ENCODE measurements around the gene GOLGA6L2. TPM values are rescaled to one million over a fixed set of nuclear protein-coding genes. Genes with fewer than 3 reads are reported as not detected.

GOLGA6L2 gene, protein sequence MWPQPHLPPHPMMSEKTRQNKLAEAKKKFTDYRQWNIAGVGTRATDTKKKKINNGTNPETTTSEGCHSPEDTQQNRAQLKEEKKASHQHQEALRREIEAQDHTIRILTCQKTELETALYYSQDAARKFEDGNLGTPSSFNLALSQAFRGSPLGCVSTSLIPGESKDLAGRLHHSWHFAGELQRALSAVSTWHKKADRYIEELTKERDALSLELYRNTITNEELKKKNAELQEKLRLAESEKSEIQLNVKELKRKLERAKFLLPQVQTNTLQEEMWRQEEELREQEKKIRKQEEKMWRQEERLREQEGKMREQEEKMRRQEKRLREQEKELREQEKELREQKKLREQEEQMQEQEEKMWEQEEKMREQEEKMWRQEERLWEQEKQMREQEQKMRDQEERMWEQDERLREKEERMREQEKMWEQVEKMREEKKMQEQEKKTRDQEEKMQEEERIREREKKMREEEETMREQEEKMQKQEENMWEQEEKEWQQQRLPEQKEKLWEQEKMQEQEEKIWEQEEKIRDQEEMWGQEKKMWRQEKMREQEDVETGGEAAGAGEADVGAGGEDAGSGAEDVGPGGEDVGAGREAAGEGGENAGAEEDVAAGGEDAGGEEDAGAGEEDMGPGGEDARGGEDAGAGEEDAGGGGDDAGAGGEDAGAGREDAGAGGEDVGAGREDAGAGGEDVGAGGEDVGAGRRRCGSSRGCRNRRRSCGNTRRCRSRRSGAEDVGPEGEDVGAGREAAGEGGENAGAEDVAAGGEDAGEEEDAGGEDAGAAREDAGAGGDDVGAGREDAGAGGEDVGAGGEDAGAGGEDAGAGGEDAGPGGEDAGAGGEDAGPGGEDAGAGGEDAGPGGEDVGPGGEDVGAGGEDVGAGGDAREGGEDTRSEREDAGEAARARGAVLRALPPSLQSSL
- total RNA-seq = not detected

DNA sequence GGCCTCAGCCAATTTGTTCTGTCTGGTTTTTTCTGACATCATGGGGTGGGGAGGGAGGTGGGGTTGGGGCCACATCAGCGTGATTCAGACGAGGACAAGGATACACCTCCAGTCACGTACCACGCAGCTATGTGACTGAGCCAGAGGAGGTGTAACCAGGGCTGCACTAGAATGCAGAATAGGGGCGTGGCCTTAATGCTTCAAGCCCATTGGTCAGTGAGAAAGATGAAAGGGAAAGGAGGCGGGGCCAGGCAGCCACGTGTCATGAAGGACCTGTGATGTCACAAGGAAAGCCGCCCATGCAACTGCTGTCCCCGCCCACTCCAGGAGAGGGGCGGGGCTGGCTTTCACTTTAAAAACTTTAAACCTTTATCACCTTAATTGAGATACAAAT is at the start of gene GOLGA6L2:
GOLGA6L2 (minus strand) TSS at position 137 of the 394 bp plus-strand sequence; CDS start at position 75, 62 bp downstream.
- no peak within 1 kb of the TSS for H3K4me3 Mint-ChIP-seq
- H3K36me3 Mint-ChIP-seq (ENCODE audit: low read depth) = no peaks in the 10 kb centered on the region
- no peak within 1 kb of the TSS for H3K27ac Mint-ChIP-seq
- POLR2A ChIA-PET = no interaction called here
- no peaks in the 10 kb centered on the region for H3K27me3 Mint-ChIP-seq (ENCODE audit: low read depth)
- DNase-seq (no peak), ATAC-seq (no peak)
- H3K4me1 Mint-ChIP-seq (ENCODE audit: low read depth) = no peaks in the 10 kb centered on the region
- H3K9me3 Mint-ChIP-seq (ENCODE audit: insufficient read depth) = no peaks in the 10 kb centered on the region
- CTCF ChIA-PET = no interaction called here

- H3K36me3 Mint-ChIP-seq (ENCODE audit: low read depth) = no peaks in the 10 kb centered on the region
- DNase-seq (no peak), ATAC-seq (no peak)
- ChIA-PET CTCF (interaction anchor here (1.5 kb wide), 1 partner anchor 13 kb away, joined by 4 read pairs; no protein-coding TSS in a partner anchor), POLR2A (no interaction called here)
- H3K9me3 Mint-ChIP-seq (ENCODE audit: insufficient read depth) = no peaks in the 10 kb centered on the region
- H3K27ac Mint-ChIP-seq = no peak overlapping the region
- H3K27me3 Mint-ChIP-seq (ENCODE audit: low read depth) = no peaks in the 10 kb centered on the region
- H3K4me3 Mint-ChIP-seq = no peak overlapping the region
- H3K4me1 Mint-ChIP-seq (ENCODE audit: low read depth) = peaks cover 4% of the 10 kb centered on the region
Measured at GRCh38 chr15:23484870-23485269, 37.8 kb upstream of the GOLGA6L2 start.

GRCh38 chr15:23483821-23484299 is 36.8 kb upstream of the GOLGA6L2 start:
- H3K27me3 Mint-ChIP-seq (ENCODE audit: low read depth) = no peaks in the 10 kb centered on the region
- no peak overlapping the region for H3K4me3 Mint-ChIP-seq
- DNase-seq (no peak), ATAC-seq (no peak)
- no peaks in the 10 kb centered on the region for H3K36me3 Mint-ChIP-seq (ENCODE audit: low read depth)
- no peak overlapping the region for H3K27ac Mint-ChIP-seq
- ChIA-PET POLR2A (no interaction called here), CTCF (interaction anchor here (1.5 kb wide), 1 partner anchor 14 kb away, joined by 4 read pairs; no protein-coding TSS in a partner anchor)
- peaks cover 4% of the 10 kb centered on the region for H3K4me1 Mint-ChIP-seq (ENCODE audit: low read depth)
- H3K9me3 Mint-ChIP-seq (ENCODE audit: insufficient read depth) = no peaks in the 10 kb centered on the region

DNA sequence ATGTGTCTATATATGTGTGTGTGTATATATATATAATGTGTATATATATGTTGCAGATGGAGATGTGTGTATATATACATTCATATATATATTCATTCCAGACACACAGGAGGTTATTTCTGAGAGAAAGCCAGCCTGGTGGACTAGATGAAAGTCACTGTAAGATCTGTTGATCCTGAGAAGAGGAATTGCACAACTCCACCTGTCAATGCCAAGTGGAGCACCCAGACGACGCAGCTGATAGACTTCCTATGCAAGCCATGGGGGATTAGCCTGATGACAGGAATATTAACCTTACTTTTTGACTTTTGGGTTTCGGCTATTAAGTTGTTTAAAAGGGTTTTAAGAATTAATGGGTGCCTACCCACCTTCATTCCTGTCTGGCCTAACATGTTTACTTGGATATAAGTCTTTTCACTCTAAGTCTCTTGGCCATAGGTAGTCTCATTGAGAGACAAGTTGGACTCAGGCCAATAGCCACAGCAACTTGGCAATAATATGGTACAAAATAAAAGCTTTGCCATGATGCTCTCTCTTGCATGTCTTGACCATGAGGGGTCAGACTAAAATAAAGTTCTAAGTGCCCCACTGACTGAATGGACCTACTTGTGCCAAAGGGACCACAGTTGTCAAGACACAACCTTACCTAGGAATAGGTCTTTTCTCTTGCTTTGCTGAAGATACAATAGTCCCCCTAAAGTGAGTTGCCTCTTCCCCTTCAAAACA is 35.9 kb upstream of the GOLGA6L2 start:
- ATAC-seq = no peak
- POLR2A ChIA-PET = no interaction called here
- peaks cover 4% of the 10 kb centered on the region for H3K4me1 Mint-ChIP-seq (ENCODE audit: low read depth)
- H3K27me3 Mint-ChIP-seq (ENCODE audit: low read depth) = no peaks in the 10 kb centered on the region
- H3K9me3 Mint-ChIP-seq (ENCODE audit: insufficient read depth) = no peaks in the 10 kb centered on the region
- no peaks in the 10 kb centered on the region for H3K36me3 Mint-ChIP-seq (ENCODE audit: low read depth)
- no peak overlapping the region for H3K27ac Mint-ChIP-seq
- no peak overlapping the region for H3K4me3 Mint-ChIP-seq
- CTCF ChIA-PET = interaction anchor here (1.4 to 1.5 kb wide), 2 partner anchors 15 kb away, joined by 3 to 4 read pairs; no protein-coding TSS in a partner anchor
- no peak for DNase-seq

DNA sequence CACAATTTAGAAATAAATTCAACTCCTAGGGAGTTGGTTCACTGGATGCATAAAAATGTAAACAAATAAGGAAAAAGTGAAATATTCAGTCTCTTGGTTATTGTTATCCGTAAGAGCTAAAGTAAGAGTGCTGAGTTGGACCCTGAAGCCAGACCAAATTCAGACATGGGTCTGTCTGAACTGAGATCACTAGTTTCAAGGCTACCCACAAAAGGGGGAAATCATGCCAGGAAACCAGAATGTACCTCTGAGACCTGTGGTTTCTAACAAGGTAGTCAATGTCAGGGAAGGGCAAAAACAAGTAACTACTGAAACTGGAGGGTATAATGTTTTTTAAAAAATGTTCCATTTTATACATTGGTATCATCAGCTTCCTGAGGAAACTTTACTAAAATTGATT is 35.2 kb upstream of the GOLGA6L2 start:
- ChIA-PET POLR2A (no interaction called here), CTCF (interaction anchor here (1.4 kb wide), 1 partner anchor 16 kb away, joined by 3 read pairs; no protein-coding TSS in a partner anchor)
- Mint-ChIP-seq H3K4me3 (no peak overlapping the region), H3K9me3 (ENCODE audit: insufficient read depth) (no peaks in the 10 kb centered on the region), H3K27me3 (ENCODE audit: low read depth) (no peaks in the 10 kb centered on the region), H3K36me3 (ENCODE audit: low read depth) (no peaks in the 10 kb centered on the region), H3K4me1 (ENCODE audit: low read depth) (peaks cover 4% of the 10 kb centered on the region), H3K27ac (no peak overlapping the region)
- ATAC-seq (no peak), DNase-seq (no peak)

DNA sequence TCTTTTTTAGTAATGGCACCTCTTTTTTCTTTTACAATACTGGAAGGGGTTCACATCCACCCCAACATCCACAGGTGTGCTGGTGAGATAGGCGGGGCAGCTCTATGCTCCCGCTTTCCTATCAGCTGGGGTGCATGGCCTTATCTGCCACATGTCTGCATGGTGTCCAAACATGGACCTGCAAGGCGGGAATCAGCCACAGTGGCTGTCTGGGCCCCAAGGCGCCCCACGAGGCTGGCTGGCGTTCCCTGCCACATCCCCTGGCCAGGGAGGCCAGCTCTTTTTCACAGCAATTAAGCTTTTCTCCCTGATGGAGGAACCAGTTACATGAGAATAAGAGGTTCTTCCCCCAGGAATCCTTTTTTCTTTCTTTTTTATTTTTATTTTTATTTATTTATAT is 30.9 kb upstream of the GOLGA6L2 start:
- Mint-ChIP-seq H3K4me3 (no peak overlapping the region), H3K36me3 (ENCODE audit: low read depth) (no peaks in the 10 kb centered on the region), H3K27me3 (ENCODE audit: low read depth) (no peaks in the 10 kb centered on the region), H3K9me3 (ENCODE audit: insufficient read depth) (no peaks in the 10 kb centered on the region), H3K27ac (no peak overlapping the region), H3K4me1 (ENCODE audit: low read depth) (peaks cover 4% of the 10 kb centered on the region)
- DNase-seq = no peak
- ChIA-PET CTCF (no interaction called here), POLR2A (no interaction called here)
- ATAC-seq = no peak

DNA sequence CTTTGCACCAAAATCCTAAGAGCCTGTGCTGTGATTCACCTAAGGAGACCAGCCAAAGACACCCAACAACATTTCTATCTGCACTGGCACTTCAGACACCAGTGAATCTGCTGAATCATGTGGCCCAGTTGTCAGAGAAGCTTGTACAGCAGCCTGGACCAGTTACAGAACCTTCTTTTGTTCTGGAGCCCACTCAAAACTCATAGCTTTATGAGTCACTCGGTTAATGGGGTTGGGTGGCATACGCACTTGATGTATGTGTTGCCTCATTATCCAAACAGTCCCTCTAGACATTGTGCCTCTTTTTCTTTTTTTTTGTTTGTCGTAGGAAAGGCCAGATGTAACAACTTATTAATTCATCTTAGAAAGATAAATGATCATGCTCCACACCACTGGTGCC is 25.6 kb upstream of the GOLGA6L2 start:
- H3K9me3 Mint-ChIP-seq (ENCODE audit: insufficient read depth) = no peaks in the 10 kb centered on the region
- ATAC-seq (no peak), DNase-seq (no peak)
- no peak overlapping the region for H3K27ac Mint-ChIP-seq
- H3K4me1 Mint-ChIP-seq (ENCODE audit: low read depth) = no peaks in the 10 kb centered on the region
- no peak overlapping the region for H3K4me3 Mint-ChIP-seq
- no peaks in the 10 kb centered on the region for H3K27me3 Mint-ChIP-seq (ENCODE audit: low read depth)
- no peaks in the 10 kb centered on the region for H3K36me3 Mint-ChIP-seq (ENCODE audit: low read depth)
- CTCF ChIA-PET = no interaction called here
- POLR2A ChIA-PET = no interaction called here

DNA sequence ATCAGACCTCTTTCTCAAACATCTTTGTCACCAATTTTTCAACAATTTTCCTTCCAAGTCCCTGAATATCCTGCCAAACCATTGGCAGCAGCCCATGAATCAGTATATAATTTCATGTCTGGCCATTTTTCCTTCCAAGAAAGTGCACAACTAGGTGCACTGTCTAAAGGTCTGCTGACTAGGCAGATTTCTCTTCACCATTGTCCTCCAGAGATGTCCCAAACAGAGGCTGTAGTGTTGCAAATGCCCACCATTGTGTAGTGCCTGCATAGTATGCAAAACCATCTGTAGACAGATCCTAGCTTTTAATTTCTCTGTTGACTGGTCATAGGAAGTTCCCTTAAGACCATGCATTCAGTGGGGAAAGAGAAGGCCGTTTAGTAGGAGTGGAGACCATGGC is 25.0 kb upstream of the GOLGA6L2 start:
- Mint-ChIP-seq H3K27ac (no peak overlapping the region), H3K4me3 (no peak overlapping the region), H3K36me3 (ENCODE audit: low read depth) (no peaks in the 10 kb centered on the region), H3K9me3 (ENCODE audit: insufficient read depth) (no peaks in the 10 kb centered on the region), H3K4me1 (ENCODE audit: low read depth) (no peaks in the 10 kb centered on the region), H3K27me3 (ENCODE audit: low read depth) (no peaks in the 10 kb centered on the region)
- ChIA-PET CTCF (no interaction called here), POLR2A (no interaction called here)
- no peak for DNase-seq
- no peak for ATAC-seq

DNA sequence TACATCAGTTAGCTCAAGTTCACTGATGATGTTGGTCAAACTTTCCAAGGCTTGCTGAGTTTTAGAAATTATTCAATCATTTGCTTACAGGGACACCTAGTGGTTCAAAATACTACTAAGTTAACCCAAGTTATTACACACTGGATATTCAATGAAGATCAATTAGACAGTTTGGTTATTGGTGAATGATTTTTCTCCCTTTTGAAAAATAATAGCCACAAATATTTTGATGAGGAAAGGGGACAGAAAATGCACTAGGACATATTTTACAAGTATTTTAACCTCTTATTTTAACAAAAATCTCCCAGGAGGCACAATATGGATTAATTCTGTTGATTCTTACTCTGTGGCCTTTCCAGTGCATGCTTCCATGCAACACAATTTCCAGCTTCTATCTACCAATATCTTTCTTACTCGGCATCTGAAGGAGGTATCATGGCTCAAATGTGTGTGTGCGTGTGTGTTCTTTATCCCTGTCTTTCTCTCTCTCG is 20.1 kb upstream of the GOLGA6L2 start:
- no peak overlapping the region for H3K27ac Mint-ChIP-seq
- H3K27me3 Mint-ChIP-seq (ENCODE audit: low read depth) = no peaks in the 10 kb centered on the region
- no peaks in the 10 kb centered on the region for H3K4me1 Mint-ChIP-seq (ENCODE audit: low read depth)
- CTCF ChIA-PET = no interaction called here
- DNase-seq (no peak), ATAC-seq (no peak)
- H3K9me3 Mint-ChIP-seq (ENCODE audit: insufficient read depth) = no peaks in the 10 kb centered on the region
- no peaks in the 10 kb centered on the region for H3K36me3 Mint-ChIP-seq (ENCODE audit: low read depth)
- POLR2A ChIA-PET = no interaction called here
- no peak overlapping the region for H3K4me3 Mint-ChIP-seq

DNA sequence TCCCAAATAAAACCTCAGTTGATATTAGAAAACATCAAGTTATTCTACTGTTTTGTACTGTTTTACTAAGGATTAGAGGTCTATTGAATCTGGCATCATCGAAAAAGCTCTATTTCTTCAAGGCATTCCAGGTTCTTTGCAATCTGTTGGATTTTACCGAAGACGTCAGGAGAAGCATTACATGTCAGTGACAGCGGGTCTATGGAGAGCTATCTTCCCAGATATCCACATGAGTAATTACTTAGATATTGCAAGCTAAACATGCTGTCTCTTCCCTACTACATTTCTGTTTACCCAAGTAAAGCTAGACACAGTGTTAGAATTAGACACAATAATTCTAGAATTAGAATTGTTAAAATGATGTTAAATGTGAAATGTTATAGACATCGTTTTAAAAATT is 10.8 kb upstream of the GOLGA6L2 start:
- POLR2A ChIA-PET = no interaction called here
- Mint-ChIP-seq H3K27ac (no peak overlapping the region), H3K4me1 (ENCODE audit: low read depth) (no peaks in the 10 kb centered on the region), H3K27me3 (ENCODE audit: low read depth) (no peaks in the 10 kb centered on the region), H3K4me3 (no peak overlapping the region), H3K9me3 (ENCODE audit: insufficient read depth) (no peaks in the 10 kb centered on the region), H3K36me3 (ENCODE audit: low read depth) (no peaks in the 10 kb centered on the region)
- ATAC-seq = no peak
- no peak for DNase-seq
- CTCF ChIA-PET = no interaction called here

- no peaks in the 10 kb centered on the region for H3K9me3 Mint-ChIP-seq (ENCODE audit: insufficient read depth)
- no peak overlapping the region for H3K27ac Mint-ChIP-seq
- DNase-seq (no peak), ATAC-seq (no peak)
- no peaks in the 10 kb centered on the region for H3K27me3 Mint-ChIP-seq (ENCODE audit: low read depth)
- H3K36me3 Mint-ChIP-seq (ENCODE audit: low read depth) = no peaks in the 10 kb centered on the region
- ChIA-PET CTCF (no interaction called here), POLR2A (no interaction called here)
- no peak overlapping the region for H3K4me3 Mint-ChIP-seq
- H3K4me1 Mint-ChIP-seq (ENCODE audit: low read depth) = no peaks in the 10 kb centered on the region
Measured at GRCh38 chr15:23446215-23447106, 582 bp downstream of the GOLGA6L2 start.
